Measurements from ENCODE around the gene SLC24A3.

DNA sequence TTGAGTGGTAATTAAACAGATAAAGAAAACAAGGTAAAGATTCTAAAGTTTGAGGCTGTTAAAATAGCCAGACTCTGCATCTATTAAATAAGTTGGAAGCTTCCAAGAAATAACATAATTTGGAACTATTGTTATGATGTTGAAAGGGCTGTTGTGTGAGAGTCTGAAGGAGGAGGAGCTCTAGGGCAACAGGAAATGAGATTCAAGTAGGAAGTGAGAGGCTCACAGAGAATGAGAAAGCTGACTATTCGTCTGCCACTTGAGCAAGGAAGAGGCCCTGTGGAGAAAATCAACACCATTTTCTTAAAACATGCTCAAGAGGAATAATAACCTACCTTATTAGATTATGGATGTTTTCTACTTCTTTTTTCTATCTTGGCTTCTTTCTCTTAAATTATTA lies 185.2 kb downstream of the SLC24A3 start:
- TF ChIP-seq, protein P1, sequence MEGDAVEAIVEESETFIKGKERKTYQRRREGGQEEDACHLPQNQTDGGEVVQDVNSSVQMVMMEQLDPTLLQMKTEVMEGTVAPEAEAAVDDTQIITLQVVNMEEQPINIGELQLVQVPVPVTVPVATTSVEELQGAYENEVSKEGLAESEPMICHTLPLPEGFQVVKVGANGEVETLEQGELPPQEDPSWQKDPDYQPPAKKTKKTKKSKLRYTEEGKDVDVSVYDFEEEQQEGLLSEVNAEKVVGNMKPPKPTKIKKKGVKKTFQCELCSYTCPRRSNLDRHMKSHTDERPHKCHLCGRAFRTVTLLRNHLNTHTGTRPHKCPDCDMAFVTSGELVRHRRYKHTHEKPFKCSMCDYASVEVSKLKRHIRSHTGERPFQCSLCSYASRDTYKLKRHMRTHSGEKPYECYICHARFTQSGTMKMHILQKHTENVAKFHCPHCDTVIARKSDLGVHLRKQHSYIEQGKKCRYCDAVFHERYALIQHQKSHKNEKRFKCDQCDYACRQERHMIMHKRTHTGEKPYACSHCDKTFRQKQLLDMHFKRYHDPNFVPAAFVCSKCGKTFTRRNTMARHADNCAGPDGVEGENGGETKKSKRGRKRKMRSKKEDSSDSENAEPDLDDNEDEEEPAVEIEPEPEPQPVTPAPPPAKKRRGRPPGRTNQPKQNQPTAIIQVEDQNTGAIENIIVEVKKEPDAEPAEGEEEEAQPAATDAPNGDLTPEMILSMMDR (IDR thresholded peaks at IDR 0.05), result no peak
- TF ChIP-seq POLR2A (IDR thresholded peaks at IDR 0.05) (no peak), POLR2AphosphoS5 (IDR thresholded peaks at IDR 0.05) (no peak), EP300 (IDR thresholded peaks at IDR 0.05) (no peak)

All from suprapubic skin (tissue), 4 donors.